Activated CD4-positive, alpha-beta T cell treated with anti-CD3 and anti-CD28 coated beads, Interleukin-2, amount 50 U/mL, for 1 hour (primary cell): ENCODE results near the gene KISS1.
A peak's percentile ranks its signal among the peaks of the same experiment; 100 is the strongest.

ENCODE experiments used
- DNase-seq: peaks from one replicate; pipeline ENCODE4 v3.0.0-alpha.2; 2020

KISS1 gene

DNA sequence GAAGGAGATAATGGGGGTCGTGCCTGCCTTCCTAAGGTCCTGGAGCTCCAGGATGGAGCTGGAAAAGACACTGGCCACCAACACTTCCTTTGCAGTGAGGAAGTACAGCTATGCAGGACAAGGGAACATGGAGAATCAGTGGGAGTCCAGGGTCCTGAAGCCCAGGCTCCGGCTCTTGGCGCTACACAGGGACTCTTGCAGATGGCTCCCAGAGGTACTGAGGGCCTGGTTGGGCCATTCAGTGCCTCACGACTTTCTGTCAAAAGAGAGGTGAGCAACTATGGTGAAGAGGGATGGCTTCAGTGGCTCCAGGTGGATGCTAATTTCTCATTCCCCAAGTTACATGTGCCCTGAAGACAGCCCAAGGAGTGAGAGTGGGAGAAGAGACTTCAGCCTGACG is 42.6 kb downstream of the KISS1 start:
- no peak for DNase-seq

DNA sequence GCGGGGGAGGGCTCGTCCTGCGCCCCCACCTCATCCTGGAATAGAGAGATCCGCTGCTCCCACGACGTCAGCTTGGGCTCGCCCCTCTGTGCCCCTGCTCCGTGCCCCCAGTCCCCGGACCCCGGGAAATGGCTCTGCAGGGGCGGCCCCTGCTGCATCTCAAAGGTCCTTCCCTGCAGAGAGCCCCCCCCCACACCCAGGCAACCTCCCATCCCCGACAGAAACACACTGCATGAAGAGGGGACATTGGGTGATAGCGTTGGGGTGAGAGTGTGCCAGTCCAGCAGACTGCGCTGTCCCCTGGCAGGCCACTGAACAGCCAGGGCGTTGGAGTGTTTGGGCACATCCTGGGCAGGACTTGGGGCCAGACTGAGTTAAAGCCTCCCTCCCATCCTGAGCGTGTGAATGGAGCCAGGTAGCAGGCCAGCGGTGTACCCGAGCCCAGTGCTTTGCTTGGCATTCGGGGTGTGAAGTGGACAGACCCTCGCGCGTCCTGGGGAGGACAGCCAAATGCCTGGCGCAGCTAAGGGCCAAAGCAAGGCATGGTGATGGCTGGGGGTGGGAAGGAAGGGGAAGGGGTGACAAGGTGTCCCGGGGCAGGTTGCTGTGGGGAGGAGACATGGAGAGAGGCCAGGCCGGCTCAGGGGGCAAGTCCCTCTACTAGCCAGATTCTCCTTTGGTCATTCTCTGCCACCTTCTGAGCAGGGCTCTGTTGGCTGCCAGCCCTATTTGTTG is 43.8 kb downstream of the KISS1 start:
- DNase-seq: no peak

DNA sequence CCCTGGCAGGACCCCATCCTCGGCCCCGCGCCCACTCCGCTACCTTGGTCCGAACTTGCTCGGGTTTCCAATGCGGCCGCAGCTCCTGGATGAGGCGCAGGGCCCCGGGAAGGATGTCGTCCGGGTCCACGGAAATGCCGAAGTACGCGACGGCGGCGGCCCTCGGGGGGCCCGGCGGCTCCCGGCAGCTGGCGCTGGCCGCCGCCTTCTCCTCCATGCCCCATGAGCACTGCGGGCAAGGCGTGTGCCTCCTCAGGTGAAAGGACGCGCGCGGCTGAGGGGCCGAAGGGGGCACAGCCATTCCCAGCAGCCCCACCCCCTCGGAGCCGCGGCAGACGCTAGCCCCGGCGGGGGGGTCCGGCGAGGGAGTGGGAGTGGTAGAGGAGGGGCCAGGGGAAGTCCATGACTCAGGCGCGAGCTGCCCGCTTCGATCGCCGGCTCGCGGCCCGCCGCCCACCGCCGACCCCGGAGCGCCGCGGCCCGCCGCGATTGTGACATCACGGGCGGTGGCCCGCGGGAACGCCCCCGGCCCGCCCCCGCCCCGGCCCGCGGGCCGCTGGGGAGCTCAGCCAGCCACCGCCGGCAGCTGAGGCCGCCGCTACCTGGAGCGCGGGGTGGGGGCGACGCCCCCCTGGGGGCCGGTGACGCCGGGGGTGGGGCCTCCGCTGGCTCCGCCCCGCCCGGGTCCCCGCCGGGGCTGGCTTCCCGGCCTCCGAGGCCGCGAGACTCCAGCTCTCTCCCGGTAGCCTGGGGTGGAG is 44.6 kb downstream of the KISS1 start, which contains the start of gene ETNK2:
TSS of gene ETNK2 (minus strand) at position 493 of the 758 bp plus-strand sequence. CDS start at position 301, 192 bp downstream.
- peak; percentile 49 for DNase-seq

DNA sequence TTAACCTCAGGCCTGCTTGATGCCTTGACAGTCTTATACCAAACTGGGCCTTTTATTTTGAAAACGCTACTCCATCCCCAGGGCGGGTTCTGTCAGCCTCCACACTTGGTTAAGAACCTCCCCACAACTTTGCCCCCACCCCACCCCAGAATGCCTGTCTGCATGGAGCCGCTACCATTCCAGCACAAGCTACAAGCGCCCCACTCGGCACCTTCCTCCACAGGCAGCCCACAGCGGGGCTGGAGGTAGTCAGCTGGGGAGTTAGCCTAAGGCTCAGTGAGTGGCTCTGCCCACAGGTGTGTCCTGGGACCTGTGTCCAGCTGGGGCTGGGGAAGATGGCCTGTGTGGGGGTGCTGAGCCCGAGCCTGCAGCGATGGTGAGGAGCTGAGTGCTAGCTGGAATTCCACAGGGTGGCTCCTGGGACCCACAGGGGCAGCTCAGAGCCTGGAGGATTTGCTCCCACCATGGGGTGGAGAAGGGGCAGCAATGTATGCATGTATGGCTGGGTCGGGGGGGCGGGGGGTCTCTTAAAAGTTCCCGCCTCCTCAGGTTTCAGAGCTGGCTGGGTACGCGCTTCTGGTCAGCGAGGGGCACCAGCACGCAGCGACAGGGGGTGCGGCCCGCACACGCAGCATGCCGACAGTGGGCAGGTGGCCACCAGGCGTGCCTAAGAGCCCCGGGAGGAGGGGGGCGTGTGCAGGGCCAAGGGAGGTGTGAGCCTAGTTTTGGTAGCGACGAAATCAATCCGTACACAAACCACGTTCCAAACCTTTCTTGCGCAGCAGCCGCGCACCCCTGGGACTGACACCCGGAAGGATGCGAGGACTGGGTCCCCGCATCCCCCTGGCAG is 45.4 kb downstream of the KISS1 start:
- DNase-seq: no peak

DNA sequence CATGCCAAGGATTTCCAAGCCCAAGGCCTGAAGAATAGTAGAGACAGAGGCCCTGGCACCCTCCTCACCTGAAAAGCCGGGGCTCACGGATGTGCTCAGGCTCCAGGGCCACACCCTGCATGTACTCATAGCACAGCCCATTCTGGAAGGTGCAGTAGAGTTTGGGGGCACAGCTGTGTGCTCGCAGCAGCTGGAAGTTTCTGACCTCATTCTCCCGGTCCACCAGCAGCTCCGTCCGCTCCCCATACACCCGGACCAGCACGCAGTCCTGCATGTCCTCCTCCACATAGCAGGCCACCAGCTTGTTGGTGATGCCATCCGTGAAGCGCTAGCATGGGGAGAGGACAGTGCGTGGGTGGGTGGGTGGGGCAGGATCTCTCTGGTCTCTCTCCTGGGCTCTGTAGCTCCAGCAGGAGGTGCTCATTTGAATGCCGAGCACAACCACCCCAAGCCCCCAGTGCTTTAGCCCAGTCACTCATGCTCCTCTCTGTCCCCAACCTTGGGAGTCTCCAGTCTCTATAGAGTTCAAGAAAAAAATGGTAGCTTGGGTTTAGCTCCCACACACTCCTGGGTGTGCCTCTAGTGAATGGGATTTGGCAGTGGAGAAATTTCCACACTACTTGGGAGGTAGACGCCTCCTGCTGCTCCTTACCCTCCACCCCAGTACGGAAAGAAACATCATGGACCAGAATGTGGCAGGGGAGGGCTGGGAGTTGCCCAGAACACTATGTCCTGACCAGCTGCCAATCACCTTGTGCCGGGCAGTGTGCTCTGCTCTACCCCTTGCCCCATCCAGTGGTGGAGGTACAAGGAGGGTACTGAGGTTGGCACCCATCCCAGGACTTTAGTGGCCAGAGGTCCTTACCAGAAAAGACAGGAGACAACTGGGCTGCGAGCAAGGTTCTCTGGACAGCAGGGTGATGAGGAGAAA is 46.4 kb downstream of the KISS1 start:
- DNase-seq: no peak

DNA sequence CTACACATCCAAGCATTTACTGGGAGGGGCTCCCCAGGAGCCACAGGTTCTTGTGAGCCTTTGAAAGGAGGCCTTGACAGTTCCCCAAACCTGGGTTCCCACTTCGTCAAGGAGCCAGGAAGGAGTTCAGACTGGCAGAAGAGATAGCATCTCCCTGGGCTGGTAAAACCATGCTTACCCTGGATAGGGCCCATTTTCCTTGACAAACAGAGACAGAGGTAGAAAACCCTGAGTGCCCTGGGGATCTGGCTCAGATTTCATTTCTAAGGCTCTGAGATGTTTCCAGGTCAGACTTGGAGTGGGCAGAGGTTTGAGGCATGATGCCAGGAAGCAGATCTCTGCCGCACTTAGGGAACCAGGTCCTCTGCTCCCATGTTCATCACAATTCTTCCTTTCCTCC is 47.2 kb downstream of the KISS1 start:
- DNase-seq: no peak

DNA sequence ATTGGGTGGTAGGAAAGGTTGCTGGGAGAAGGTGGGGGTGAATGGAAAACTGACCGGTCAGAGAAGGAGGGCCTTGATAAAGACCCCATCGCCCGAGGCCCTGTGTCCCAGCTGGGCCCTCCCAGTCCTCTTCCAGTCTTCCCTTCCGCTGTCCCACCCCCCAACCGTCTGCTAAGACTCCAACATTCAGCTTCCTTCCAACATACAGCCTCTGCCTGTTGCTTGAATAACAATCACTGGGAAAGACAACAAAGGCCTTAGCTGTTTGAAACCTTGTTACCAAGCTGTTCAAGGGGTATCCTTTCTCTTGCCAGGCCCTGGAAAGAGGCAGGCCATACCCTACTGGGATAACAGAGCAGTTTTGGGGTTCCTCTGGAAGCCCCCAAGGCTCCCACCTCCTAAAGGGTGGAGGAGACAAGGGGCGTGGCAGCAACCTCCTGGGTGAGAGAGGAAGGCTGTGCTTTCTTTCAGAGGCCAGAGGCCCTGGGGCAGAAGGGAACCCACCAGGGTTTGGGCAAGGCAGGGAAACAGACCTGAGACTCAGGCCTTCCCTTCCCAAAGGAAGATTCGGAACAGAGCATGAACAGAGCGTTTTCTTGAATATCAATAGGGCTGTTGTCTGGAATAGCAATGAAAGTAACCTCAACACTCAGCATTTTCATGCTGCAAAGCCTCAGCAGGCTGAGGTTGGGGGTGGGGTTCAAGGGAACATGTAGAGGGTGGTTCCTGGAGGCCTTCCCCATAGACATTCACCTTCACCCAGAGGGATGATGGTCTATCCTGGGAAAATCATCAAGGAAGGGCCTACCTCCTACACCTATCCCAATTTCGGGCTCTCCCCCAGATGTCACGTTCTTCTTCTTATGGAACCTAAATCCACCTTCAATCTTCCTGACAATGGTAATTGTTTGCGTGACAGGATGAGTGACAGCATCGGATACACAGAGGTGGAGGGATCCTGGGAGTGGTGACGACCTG is 48.6 kb downstream of the KISS1 start:
- no peak for DNase-seq

DNA sequence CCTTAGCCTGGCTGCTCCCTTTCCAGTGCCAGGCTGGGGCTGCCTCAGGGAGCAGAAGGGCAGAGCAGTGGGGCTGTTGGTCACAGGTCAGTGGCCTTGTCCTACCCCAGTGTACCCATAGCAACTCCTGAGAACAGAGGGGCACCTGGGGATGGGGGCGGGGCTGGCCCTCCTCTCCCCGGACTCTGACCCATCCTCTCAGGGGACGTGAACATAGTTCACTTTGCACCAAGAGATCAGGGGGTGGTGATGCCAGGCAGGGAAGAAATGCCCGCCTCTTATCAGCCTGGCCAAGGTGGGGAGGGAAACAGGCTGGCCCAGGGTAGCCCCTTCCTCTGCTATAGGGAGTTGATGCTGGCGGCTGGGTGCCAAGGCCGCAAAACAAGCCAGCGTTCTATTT is 49.3 kb downstream of the KISS1 start:
- no peak for DNase-seq

DNA sequence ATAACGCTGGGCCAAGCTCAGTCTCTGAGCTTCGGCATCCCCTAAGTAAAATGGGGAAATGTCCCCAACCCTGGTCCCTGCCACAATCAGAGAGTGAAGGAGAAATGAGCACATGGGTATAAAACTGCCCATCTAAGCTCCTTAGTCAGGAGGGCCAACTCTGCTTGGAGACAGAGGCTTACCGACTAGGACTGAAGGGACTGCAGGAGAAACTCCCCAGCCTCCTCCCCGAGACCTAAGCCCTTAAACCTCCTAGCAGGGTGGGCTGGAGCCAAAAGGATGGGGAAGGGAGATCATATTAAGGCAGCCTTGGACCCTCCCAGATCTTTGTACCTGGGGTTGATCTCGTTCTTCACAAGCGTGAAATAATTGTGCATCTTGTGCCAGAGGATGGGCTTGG is 50.0 kb downstream of the KISS1 start:
- no peak for DNase-seq

DNA sequence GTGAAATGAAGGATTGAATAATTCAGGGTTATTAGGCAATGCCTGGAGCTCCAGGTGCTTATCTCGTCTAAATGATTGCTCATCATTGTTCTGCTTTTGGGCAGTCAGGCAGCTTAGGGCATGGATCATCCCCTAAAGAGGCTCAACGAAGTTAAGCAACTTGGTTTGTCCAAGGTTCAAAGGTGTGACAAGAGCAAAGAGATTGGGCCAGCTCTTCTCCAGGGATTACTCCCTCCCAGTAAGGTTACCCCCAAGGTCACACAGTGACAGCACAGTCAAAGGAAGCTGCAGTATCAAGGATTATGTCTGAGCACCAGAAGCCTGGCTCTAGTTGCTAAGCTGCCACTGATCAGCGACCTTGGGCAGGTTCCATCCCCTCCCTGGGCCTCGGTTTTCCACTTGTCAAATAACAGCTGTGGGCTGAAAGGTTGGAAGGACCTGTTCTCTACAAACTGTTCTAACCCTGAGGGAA is 51.2 kb downstream of the KISS1 start:
- DNase-seq: no peak

DNA sequence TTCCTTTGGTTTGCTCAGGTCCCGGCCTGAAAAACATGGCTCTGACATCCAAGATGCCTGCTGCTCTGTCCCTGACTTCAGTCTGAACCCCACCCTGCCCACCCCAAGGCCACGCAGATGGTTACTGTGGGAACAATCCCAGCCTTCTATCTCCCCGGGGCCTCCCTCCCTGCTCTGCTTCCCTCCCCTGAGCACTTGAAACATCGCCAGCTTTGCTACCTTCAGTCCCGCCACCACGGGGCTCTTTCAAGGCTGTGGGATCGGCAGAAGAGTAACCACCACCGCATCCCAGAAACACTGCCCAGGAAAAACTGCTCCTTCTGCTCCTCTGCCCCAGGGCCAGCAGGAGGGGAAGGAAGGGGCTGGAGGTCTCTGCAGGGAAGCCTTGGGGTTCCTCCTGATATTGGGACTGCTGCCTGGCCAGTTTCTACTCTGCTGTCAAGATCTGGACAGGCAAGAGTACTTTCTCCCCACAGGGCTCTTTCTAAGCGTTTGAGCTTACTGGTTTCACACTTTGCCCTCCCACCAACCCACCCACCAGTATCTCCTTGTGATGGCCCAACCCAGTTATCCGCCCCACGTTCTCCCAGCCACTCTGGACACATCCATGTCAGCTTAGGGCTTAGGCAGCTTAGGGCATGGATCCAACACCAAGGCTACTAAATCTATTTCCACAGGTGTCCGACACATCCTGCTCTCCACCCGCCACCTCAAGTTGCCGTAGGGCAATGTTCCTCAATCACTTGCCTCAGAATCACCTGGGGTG is 52.8 kb downstream of the KISS1 start:
- no peak for DNase-seq

DNA sequence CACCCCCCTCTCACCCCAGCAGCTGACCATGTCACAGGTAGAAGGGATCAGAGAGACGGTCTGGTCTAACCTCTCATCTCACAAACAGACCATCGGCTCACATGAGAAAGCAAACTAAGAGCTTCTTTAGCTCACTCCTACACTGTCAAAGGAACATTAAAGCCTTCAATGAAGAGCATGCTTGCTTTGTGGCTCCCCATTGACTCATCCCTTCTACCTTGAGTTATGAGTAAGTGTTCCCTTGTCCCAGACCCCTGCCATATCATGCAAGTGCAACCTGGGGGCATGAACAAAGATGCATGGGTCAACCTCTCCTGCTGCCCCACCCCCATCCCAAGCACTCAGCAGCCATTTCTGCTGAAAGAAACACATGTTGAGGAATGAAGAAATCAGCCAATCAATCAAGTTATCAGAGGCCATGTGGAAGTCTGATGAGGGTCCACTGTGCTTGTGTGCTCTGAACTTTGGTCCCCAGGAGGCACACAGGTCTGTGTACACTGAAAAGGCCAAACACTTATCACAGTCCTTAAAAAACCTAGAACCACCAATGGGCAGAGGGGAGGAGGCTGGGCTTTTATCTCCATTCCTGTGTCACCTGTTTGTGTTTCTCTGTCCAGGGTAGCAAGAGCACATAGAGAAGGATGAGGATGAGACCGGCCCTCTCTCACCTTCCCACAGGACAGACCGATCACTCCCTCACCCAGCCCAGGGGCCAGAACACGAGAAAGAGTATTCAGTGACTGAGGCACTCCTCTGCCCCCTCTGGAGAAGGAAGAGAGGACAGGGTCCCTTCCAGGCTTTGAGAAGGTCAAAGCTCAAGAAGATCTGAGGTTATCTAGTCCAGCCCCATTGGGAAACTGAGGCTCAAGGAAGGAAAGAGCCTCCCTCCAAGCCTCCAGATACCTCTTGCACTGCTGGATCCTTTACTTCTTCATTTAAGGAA is 54.0 kb downstream of the KISS1 start:
- no peak for DNase-seq

DNA sequence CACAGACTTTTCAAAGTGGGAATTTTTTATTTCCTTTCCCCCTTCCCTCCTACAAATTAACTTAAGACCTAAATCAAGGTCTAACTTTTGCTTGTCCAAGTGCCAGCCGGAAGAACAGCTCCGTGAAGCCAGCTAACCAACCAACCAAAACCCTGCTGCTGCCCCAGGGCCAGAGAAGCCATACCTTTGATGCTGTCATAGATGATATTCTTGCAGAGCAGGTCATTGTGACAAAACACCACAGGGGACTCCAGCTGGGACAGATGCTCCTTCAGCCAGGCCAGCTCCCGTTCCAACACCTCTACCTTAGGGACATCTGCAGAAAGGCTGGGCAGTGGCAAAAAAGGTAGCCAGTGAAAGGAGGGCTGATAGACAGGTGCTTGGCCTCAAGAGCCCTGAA is 55.2 kb downstream of the KISS1 start:
- DNase-seq: no peak
